HEK293 (cell line): ENCODE data around the gene RPS15.

ENCODE experiments used
- CTCF ChIA-PET: fragments of 350-600 bp; formaldehyde crosslinking; extraction: SDS; loops from one replicate; lab custom pipeline; 2021; ENCODE audit warnings: antibody characterized with exemption; lab: Yijun Ruan, JAX
- POLR2A ChIA-PET: fragments of 300-600 bp; formaldehyde crosslinking; extraction: SDS; loops from one replicate; lab custom pipeline; 2020; ENCODE audit warnings: antibody characterized with exemption, inconsistent platforms; lab: Yijun Ruan, JAX
- H3K27ac ChIP-seq: fragments of 200-500 bp; sonication (Bioruptor generic); 2 replicates; pipeline ENCODE4 v1.5.1; 2014; ENCODE audit warnings: low read depth, low read length, control low read depth, inconsistent platforms; ENCODE audit errors: extremely low read depth
- H3K36me3 ChIP-seq, 2 experiments: fragments of 200-500 bp in 1 of 2; sonication (Bioruptor generic) in 1 of 2; 1 replicate in 1 of 2; 2 replicates in 1 of 2; pipeline ENCODE4 v1.5.1; 2014 to 2017; ENCODE audit warnings: inconsistent platforms in 2 of 2, low read length in 2 of 2; ENCODE audit not compliant: control insufficient read depth in 2 of 2, insufficient read depth in 1 of 2
- H3K4me1 ChIP-seq: fragments of 200-500 bp; sonication (Bioruptor generic); 2 replicates; pipeline ENCODE4 v1.5.1; 2014; ENCODE audit warnings: mild to moderate bottlenecking, low read length, inconsistent platforms; ENCODE audit not compliant: control insufficient read depth, insufficient read depth
- H3K4me3 ChIP-seq: 2 replicates; pipeline ENCODE4 v1.5.1; 2011; ENCODE audit warnings: low read depth, mild to moderate bottlenecking, control low read depth, low read length, moderate library complexity
- H3K9me3 ChIP-seq: fragments of 200-500 bp; sonication (Bioruptor generic); 2 replicates; pipeline ENCODE4 v1.5.1; 2014; ENCODE audit warnings: low read depth, low read length, inconsistent platforms; ENCODE audit not compliant: control insufficient read depth, insufficient read depth
- BCL11A ChIP-seq: fragments of 450-650 bp; formaldehyde crosslinking; IDR thresholded peaks from 2 replicates; pipeline ENCODE4 v1.5.1; 2016; ENCODE audit warnings: low read depth, missing biosample characterization, missing genetic modification characterization
- CTCF ChIP-seq: fragments of 450-650 bp; formaldehyde crosslinking; IDR thresholded peaks from 2 replicates; pipeline ENCODE4 v1.5.1; 2016; ENCODE audit warnings: missing biosample characterization, missing genetic modification characterization
- GFI1B ChIP-seq: fragments of 450-650 bp; formaldehyde crosslinking; IDR thresholded peaks from 2 replicates; pipeline ENCODE4 v1.5.1; 2016; ENCODE audit warnings: missing biosample characterization, missing genetic modification characterization
- SALL2 ChIP-seq: fragments of 450-650 bp; formaldehyde crosslinking; IDR thresholded peaks from 2 replicates; pipeline ENCODE4 v1.5.0; 2017; ENCODE audit warnings: missing biosample characterization, mild to moderate bottlenecking, missing genetic modification characterization, borderline replicate concordance
- SCRT1 ChIP-seq: fragments of 450-650 bp; formaldehyde crosslinking; IDR thresholded peaks from 2 replicates; pipeline ENCODE4 v1.5.1; 2016; ENCODE audit warnings: missing biosample characterization, missing genetic modification characterization, borderline replicate concordance
- ZBTB44 ChIP-seq: fragments of 450-650 bp; IDR thresholded peaks from 2 replicates; pipeline ENCODE4 v1.5.1; 2018; ENCODE audit warnings: missing biosample characterization, mild to moderate bottlenecking, missing genetic modification characterization
- ZFP69B ChIP-seq: fragments of 450-650 bp; formaldehyde crosslinking; IDR thresholded peaks from 2 replicates; pipeline ENCODE4 v1.5.1; 2016; ENCODE audit warnings: missing biosample characterization, missing genetic modification characterization
- ZIC2 ChIP-seq: fragments of 450-650 bp; formaldehyde crosslinking; IDR thresholded peaks from 2 replicates; pipeline ENCODE4 v1.5.1; 2016; ENCODE audit warnings: missing biosample characterization, missing genetic modification characterization
- ZNF169 ChIP-seq: fragments of 450-650 bp; formaldehyde crosslinking; IDR thresholded peaks from 2 replicates; pipeline ENCODE4 v1.5.1; 2016; ENCODE audit warnings: missing biosample characterization, missing genetic modification characterization
- ZNF18 ChIP-seq: fragments of 450-650 bp; formaldehyde crosslinking; IDR thresholded peaks from 2 replicates; pipeline ENCODE4 v1.5.1; 2016; ENCODE audit warnings: missing biosample characterization, missing genetic modification characterization
- ZNF214 ChIP-seq: fragments of 450-650 bp; formaldehyde crosslinking; IDR thresholded peaks from 2 replicates; pipeline ENCODE4 v1.5.1; 2017; ENCODE audit warnings: missing biosample characterization, mild to moderate bottlenecking, missing genetic modification characterization, borderline replicate concordance
- ZNF449 ChIP-seq: fragments of 450-650 bp; formaldehyde crosslinking; IDR thresholded peaks from 2 replicates; pipeline ENCODE4 v1.5.1; 2017; ENCODE audit warnings: missing biosample characterization, mild to moderate bottlenecking, missing genetic modification characterization, moderate library complexity
- ZNF501 ChIP-seq: fragments of 450-650 bp; formaldehyde crosslinking; IDR thresholded peaks from 2 replicates; pipeline ENCODE4 v1.5.1; 2016; ENCODE audit warnings: missing biosample characterization, missing genetic modification characterization
- ZNF610 ChIP-seq: fragments of 450-650 bp; formaldehyde crosslinking; IDR thresholded peaks from 2 replicates; pipeline ENCODE4 v1.5.1; 2016; ENCODE audit warnings: missing biosample characterization, missing genetic modification characterization, borderline replicate concordance
- ZNF664 ChIP-seq: fragments of 450-650 bp; formaldehyde crosslinking; IDR thresholded peaks from 2 replicates; pipeline ENCODE4 v1.5.1; 2016; ENCODE audit warnings: missing biosample characterization, missing genetic modification characterization
- ZNF692 ChIP-seq: fragments of 450-650 bp; formaldehyde crosslinking; IDR thresholded peaks from 2 replicates; pipeline ENCODE4 v1.5.1; 2016; ENCODE audit warnings: missing biosample characterization, missing genetic modification characterization
- ZNF76 ChIP-seq: fragments of 450-650 bp; formaldehyde crosslinking; IDR thresholded peaks from 2 replicates; pipeline ENCODE4; 2016; ENCODE audit warnings: low read depth, missing biosample characterization, missing genetic modification characterization, borderline replicate concordance
- ZNF792 ChIP-seq: fragments of 450-650 bp; formaldehyde crosslinking; IDR thresholded peaks from 2 replicates; pipeline ENCODE4 v1.5.1; 2016; ENCODE audit warnings: missing biosample characterization, missing genetic modification characterization
- ZXDB ChIP-seq: fragments of 450-650 bp; formaldehyde crosslinking; IDR thresholded peaks from 2 replicates; pipeline ENCODE4 v1.5.1; 2016; ENCODE audit warnings: missing biosample characterization, missing genetic modification characterization

RPS15 gene

GRCh38 chr19:1474011-1474764, 36.0 kb downstream of the RPS15 start:
- POLR2A ChIA-PET, result interaction anchor here (0.7 to 2.1 kb wide), 4 partner anchors 9 to 205 kb away, joined by 3 to 5 read pairs (median 4); partner anchors contain the start of genes CIRBP and REEP6

GRCh38 chr19:1474765-1475351, 36.7 kb downstream of the RPS15 start:
- Histone ChIP-seq H3K4me1 (peaks cover 12% of the 10 kb centered on the region), H3K36me3 (peaks cover 4 to 28% of the 10 kb centered on the region in 2 experiments; a peak in 2 of 3 replicates), H3K9me3 (no peaks in the 10 kb centered on the region), H3K27ac (no peak overlapping the region), H3K4me3 (no peak overlapping the region)
- CTCF ChIA-PET, result no interaction called here
- POLR2A ChIA-PET, result interaction anchor here (1.2 to 2.1 kb wide), 3 partner anchors 16 to 31 kb away, joined by 4 to 5 read pairs (median 4); partner anchors contain the start of gene REEP6
- no peak for TF ChIP-seq SCRT1 (tag by site-specific recombination)
- no peak for TF ChIP-seq ZNF610 (tag by site-specific recombination)
- TF ChIP-seq ZFP69B (tag by site-specific recombination), result peak; percentile 41; the same call in 1 of the 2 replicates
- TF ChIP-seq CTCF (tag by site-specific recombination), result 0 out of 2 replicates have a peak, but pooled peaks have one; percentile 10
- peak; percentile 42; the same call in 1 of the 2 replicates for TF ChIP-seq ZNF692 (tag by site-specific recombination)
- TF ChIP-seq ZNF449 (tag by site-specific recombination), result peak; percentile 90

More at GRCh38 chr19:1474011-1474764, 36.0 kb downstream of the RPS15 start:
- Histone ChIP-seq H3K27ac (no peak overlapping the region), H3K4me3 (no peak overlapping the region), H3K36me3 (peaks cover 4 to 28% of the 10 kb centered on the region in 2 experiments; a peak in 2 of 3 replicates), H3K4me1 (peaks cover 12% of the 10 kb centered on the region), H3K9me3 (no peaks in the 10 kb centered on the region)
- TF ChIP-seq ZNF169 (no peak), ZNF501 (no peak), ZFP69B (tag by site-specific recombination) (no peak), ZIC2 (tag by site-specific recombination) (peak; percentile 46; the same call in 1 of the 2 replicates), ZNF792 (tag by site-specific recombination) (no peak)
- CTCF ChIA-PET, result interaction anchor here (0.6 kb wide), 1 partner anchor 171 kb away, joined by 3 read pairs; no protein-coding TSS in a partner anchor

GRCh38 chr19:1475751-1476437, 37.7 kb downstream of the RPS15 start:
- Histone ChIP-seq H3K4me1 (peaks cover 5% of the 10 kb centered on the region), H3K4me3 (no peak overlapping the region), H3K27ac (no peak overlapping the region), H3K9me3 (no peaks in the 10 kb centered on the region), H3K36me3 (peaks cover 4 to 28% of the 10 kb centered on the region in 2 experiments; a peak in 2 of 3 replicates)
- CTCF ChIA-PET, result no interaction called here
- POLR2A ChIA-PET, result interaction anchor here (0.6 to 1.6 kb wide), 4 partner anchors 10 to 1066 kb away, joined by 3 to 4 read pairs (median 4); partner anchors contain the start of gene REEP6
- TF ChIP-seq ZXDB (tag by site-specific recombination) (no peak), ZBTB44 (no peak), ZNF214 (tag by site-specific recombination) (no peak), SALL2 (no peak), GFI1B (no peak), ZNF664 (no peak), ZNF18 (no peak), BCL11A (tag by site-specific recombination) (no peak), ZNF76 (tag by site-specific recombination) (no peak), ZNF169 (no peak)
